Dermis microvascular lymphatic vessel endothelial cell (primary cell): ENCODE measurements around the gene USH2A. TPM values are rescaled to one million over a fixed set of nuclear protein-coding genes. Genes with fewer than 3 reads are reported as not detected.

Source experiments
- DNase-seq, 2 donors: peaks; one replicate each; pipeline versions ENCODE4 v3.0.0 to v3.0.0-alpha.2; 2010; ENCODE audit warnings: low read depth in 2 of 2
- total RNA-seq: library from RNA; depleted of rRNA; stranded (reverse); fragments of >200 nt; gene quantifications from 2 replicates; pipeline ENCODE4 v1.2.1, GENCODE V29; 2014

USH2A gene
- not detected in 2 replicates for total RNA-seq

GRCh38 chr1:216422821-216423520 is at the start of gene USH2A:
Gene USH2A (minus strand): TSS chr1:216423448. CDS start chr1:216422336, 1,112 bp downstream.
- no peak for DNase-seq

GRCh38 chr1:216466162-216466801 is 43.0 kb upstream of the USH2A start:
- DNase-seq, result no peak

- no peak for DNase-seq
These were observed 41.2 kb upstream of the USH2A start for GRCh38 chr1:216464489-216464888.

- DNase-seq, result no peak
These were observed 39.0 kb upstream of the USH2A start for GRCh38 chr1:216462066-216462775.

GRCh38 chr1:216461466-216461865 is 38.2 kb upstream of the USH2A start:
- no peak for DNase-seq

- DNase-seq, result no peak
These were observed 36.5 kb upstream of the USH2A start for GRCh38 chr1:216459651-216460207.

GRCh38 chr1:216458812-216459211 is 35.6 kb upstream of the USH2A start:
- no peak for DNase-seq

GRCh38 chr1:216457356-216457755 is 34.1 kb upstream of the USH2A start:
- no peak for DNase-seq

GRCh38 chr1:216456682-216457081 is 33.4 kb upstream of the USH2A start:
- no peak for DNase-seq

GRCh38 chr1:216453777-216454176 is 30.5 kb upstream of the USH2A start:
- no peak for DNase-seq

GRCh38 chr1:216450227-216450626 is 27.0 kb upstream of the USH2A start:
- DNase-seq, result no peak

- DNase-seq, result no peak
These were observed 24.8 kb upstream of the USH2A start for GRCh38 chr1:216448011-216448510.

GRCh38 chr1:216437603-216438002 is 14.4 kb upstream of the USH2A start:
- DNase-seq, result no peak

GRCh38 chr1:216434232-216434631 is 11.0 kb upstream of the USH2A start:
- DNase-seq, result no peak

GRCh38 chr1:216433175-216433574 is 9.9 kb upstream of the USH2A start:
- DNase-seq, result no peak

- no peak for DNase-seq
These were observed 7.5 kb upstream of the USH2A start for GRCh38 chr1:216430744-216431143.

GRCh38 chr1:216425577-216425976 is 2.3 kb upstream of the USH2A start:
- no peak for DNase-seq

- no peak for DNase-seq
These were observed 2.5 kb downstream of the USH2A start for GRCh38 chr1:216420746-216421145.

- no peak for DNase-seq
These were observed 3.0 kb downstream of the USH2A start for GRCh38 chr1:216420263-216420662.

GRCh38 chr1:216416488-216416887 is 6.8 kb downstream of the USH2A start:
- no peak for DNase-seq

- DNase-seq, result no peak
These were observed 13.2 kb downstream of the USH2A start for GRCh38 chr1:216410026-216410425.

- DNase-seq, result no peak
These were observed 32.3 kb downstream of the USH2A start for GRCh38 chr1:216390956-216391355.
